ENCODE results near the gene CUX1.

CUX1 gene

GRCh38 chr7:102208826-102209225, 391.4 kb downstream of the CUX1 start:
- H3K27me3 ChIP-seq (ENCODE audit: control insufficient read depth, low read length) = no peaks in the 10 kb centered on the region
- H3K36me3 ChIP-seq (ENCODE audit: control insufficient read depth, low read length) = peaks cover 90% of the 10 kb centered on the region
- peaks cover 19% of the 10 kb centered on the region for H3K4me1 ChIP-seq (ENCODE audit: control insufficient read depth, low read length)
- H3K4me2 ChIP-seq (ENCODE audit: low read length) = no peak overlapping the region
- H4K20me1 ChIP-seq (ENCODE audit: control insufficient read depth, insufficient read depth, low read depth, low read length) = no peaks in the 10 kb centered on the region
- no peak overlapping the region for H3K27ac ChIP-seq (ENCODE audit: low read depth, low read length)
- H3K9me3 ChIP-seq (ENCODE audit: control insufficient read depth, insufficient read depth, low read length) = no peaks in the 10 kb centered on the region
- no peak overlapping the region for H3K4me3 ChIP-seq (ENCODE audit: low read length)
- H3F3A ChIP-seq (ENCODE audit: control insufficient read depth, insufficient read depth) = no peaks in the 10 kb centered on the region; the same call in 1 of the 2 replicates
- TF ChIP-seq, protein P1, sequence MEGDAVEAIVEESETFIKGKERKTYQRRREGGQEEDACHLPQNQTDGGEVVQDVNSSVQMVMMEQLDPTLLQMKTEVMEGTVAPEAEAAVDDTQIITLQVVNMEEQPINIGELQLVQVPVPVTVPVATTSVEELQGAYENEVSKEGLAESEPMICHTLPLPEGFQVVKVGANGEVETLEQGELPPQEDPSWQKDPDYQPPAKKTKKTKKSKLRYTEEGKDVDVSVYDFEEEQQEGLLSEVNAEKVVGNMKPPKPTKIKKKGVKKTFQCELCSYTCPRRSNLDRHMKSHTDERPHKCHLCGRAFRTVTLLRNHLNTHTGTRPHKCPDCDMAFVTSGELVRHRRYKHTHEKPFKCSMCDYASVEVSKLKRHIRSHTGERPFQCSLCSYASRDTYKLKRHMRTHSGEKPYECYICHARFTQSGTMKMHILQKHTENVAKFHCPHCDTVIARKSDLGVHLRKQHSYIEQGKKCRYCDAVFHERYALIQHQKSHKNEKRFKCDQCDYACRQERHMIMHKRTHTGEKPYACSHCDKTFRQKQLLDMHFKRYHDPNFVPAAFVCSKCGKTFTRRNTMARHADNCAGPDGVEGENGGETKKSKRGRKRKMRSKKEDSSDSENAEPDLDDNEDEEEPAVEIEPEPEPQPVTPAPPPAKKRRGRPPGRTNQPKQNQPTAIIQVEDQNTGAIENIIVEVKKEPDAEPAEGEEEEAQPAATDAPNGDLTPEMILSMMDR (IDR thresholded peaks at IDR 0.05; ENCODE audit: low read depth, low read length, poor library complexity, severe bottlenecking) = no peak
- no peak for TF ChIP-seq EZH2phosphoT487 (IDR thresholded peaks at IDR 0.05; ENCODE audit: borderline replicate concordance, low read length)
- 0 out of 2 replicates have a peak, but pooled peaks cover 3% of the 10 kb centered on the region for H3K79me2 ChIP-seq (ENCODE audit: control insufficient read depth, low read length)
- no peaks in the 10 kb centered on the region for H3K9me2 ChIP-seq (replicated peaks; ENCODE audit: control insufficient read depth, low read length)

DNA sequence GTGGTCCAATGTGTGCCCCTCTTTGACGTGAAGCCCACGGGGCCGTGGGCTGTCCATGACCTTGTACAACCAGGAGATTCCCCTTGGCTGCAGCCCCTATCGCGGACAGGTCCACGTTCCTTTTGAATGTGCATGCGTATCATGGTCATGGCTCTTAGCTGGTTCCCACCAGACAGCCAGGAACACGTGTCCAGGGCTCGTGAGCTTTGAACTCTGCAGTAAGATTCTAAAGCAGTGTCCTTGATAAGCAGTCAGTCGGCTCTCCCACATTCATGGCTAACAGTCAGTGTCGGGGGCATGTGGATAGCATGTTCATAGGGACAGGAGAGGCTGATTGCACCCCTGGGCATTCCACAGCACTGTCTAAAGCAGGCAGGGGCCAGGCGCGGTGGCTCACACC, 393.4 kb downstream of the CUX1 start:
- TF ChIP-seq, protein P1 (IDR thresholded peaks at IDR 0.05; ENCODE audit: low read depth, low read length, poor library complexity, severe bottlenecking) = no peak
- TF ChIP-seq EZH2phosphoT487 (IDR thresholded peaks at IDR 0.05; ENCODE audit: borderline replicate concordance, low read length) = no peak
- H3K79me2 ChIP-seq (ENCODE audit: control insufficient read depth, low read length) = 0 out of 2 replicates have a peak, but pooled peaks cover 3% of the 10 kb centered on the region
- no peak overlapping the region for H3K4me3 ChIP-seq (ENCODE audit: low read length)
- no peaks in the 10 kb centered on the region for H3K27me3 ChIP-seq (ENCODE audit: control insufficient read depth, low read length)
- H3K4me1 ChIP-seq (ENCODE audit: control insufficient read depth, low read length) = peaks cover 35% of the 10 kb centered on the region
- H4K20me1 ChIP-seq (ENCODE audit: control insufficient read depth, insufficient read depth, low read depth, low read length) = no peaks in the 10 kb centered on the region
- H3F3A ChIP-seq (ENCODE audit: control insufficient read depth, insufficient read depth) = no peaks in the 10 kb centered on the region; the same call in 1 of the 2 replicates
- H3K4me2 ChIP-seq (ENCODE audit: low read length) = no peak overlapping the region
- H3K9me2 ChIP-seq (replicated peaks; ENCODE audit: control insufficient read depth, low read length) = no peaks in the 10 kb centered on the region
- H3K9me3 ChIP-seq (ENCODE audit: control insufficient read depth, insufficient read depth, low read length) = no peaks in the 10 kb centered on the region
- no peak overlapping the region for H3K27ac ChIP-seq (ENCODE audit: low read depth, low read length)
- peaks cover 89% of the 10 kb centered on the region for H3K36me3 ChIP-seq (ENCODE audit: control insufficient read depth, low read length)

DNA sequence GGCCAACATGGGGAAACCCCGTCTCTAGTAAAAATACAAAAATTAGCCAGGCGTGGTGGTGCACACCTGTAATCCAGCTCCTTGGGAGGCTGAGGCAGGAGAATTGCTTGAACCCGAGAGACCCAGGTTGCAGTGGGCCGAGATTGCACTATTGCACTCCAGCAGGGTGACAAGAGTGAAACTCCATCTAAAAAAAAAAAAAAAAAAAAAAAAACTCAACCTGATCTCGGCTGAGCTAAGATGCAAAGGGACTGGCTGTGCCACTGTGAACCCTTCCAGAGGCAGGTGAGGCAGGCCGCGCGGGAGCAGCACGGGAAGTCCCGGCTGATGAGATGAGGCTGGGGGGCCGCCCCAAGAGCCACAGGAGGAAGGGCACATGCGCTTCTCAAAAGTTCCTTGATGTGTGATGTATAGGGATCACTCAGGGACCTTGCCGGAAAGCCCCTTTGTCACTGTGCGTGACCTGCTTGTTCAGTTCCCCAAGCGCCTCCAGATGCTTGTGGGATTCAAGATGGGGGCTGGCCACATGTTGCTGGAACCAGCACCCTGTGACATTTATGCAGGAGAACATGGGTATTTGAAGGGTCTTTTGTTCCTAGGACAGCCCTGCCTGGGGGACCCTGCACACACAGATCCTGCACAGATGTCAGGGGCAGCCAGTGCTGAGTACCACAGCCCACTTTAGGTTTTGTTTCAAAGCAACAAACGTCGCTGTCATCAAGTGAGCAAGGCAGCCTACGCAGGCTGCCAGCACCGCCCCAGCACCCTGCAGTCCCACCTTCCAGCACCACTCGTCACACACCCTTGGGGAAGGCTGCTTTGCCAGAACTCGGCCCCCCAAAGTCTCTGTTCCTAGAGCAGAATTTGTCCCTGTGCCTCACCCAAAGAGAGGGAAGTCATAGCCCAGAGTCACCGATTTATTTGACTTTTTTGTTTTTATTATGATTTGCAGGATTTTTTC, 394.4 kb downstream of the CUX1 start:
- H3F3A ChIP-seq (ENCODE audit: control insufficient read depth, insufficient read depth) = no peaks in the 10 kb centered on the region; the same call in 1 of the 2 replicates
- no peak overlapping the region for H3K4me2 ChIP-seq (ENCODE audit: low read length)
- H3K27ac ChIP-seq (ENCODE audit: low read depth, low read length) = no peak overlapping the region
- H3K9me3 ChIP-seq (ENCODE audit: control insufficient read depth, insufficient read depth, low read length) = no peaks in the 10 kb centered on the region
- H3K4me3 ChIP-seq (ENCODE audit: low read length) = no peak overlapping the region
- H3K9me2 ChIP-seq (replicated peaks; ENCODE audit: control insufficient read depth, low read length) = no peaks in the 10 kb centered on the region
- no peaks in the 10 kb centered on the region for H4K20me1 ChIP-seq (ENCODE audit: control insufficient read depth, insufficient read depth, low read depth, low read length)
- H3K79me2 ChIP-seq (ENCODE audit: control insufficient read depth, low read length) = 0 out of 2 replicates have a peak, but pooled peaks cover 3% of the 10 kb centered on the region
- no peak for TF ChIP-seq EZH2phosphoT487 (IDR thresholded peaks at IDR 0.05; ENCODE audit: borderline replicate concordance, low read length)
- TF ChIP-seq, protein P1 (IDR thresholded peaks at IDR 0.05; ENCODE audit: low read depth, low read length, poor library complexity, severe bottlenecking) = no peak
- H3K4me1 ChIP-seq (ENCODE audit: control insufficient read depth, low read length) = peaks cover 35% of the 10 kb centered on the region
- H3K36me3 ChIP-seq (ENCODE audit: control insufficient read depth, low read length) = peaks cover 89% of the 10 kb centered on the region
- H3K27me3 ChIP-seq (ENCODE audit: control insufficient read depth, low read length) = no peaks in the 10 kb centered on the region
